SIG-M5 (cell line): Measurements from ENCODE around the gene TULP4.
"Not testable (repeated sequence)": the region's sequence is repeated elsewhere in the genome, so short reads cannot be mapped to it uniquely, and the experiment has no call there.

Source experiments
- DNase-seq: peaks from one replicate; lab custom pipeline; 2025; lab: John Stamatoyannopoulos, UW

TULP4 gene

DNA sequence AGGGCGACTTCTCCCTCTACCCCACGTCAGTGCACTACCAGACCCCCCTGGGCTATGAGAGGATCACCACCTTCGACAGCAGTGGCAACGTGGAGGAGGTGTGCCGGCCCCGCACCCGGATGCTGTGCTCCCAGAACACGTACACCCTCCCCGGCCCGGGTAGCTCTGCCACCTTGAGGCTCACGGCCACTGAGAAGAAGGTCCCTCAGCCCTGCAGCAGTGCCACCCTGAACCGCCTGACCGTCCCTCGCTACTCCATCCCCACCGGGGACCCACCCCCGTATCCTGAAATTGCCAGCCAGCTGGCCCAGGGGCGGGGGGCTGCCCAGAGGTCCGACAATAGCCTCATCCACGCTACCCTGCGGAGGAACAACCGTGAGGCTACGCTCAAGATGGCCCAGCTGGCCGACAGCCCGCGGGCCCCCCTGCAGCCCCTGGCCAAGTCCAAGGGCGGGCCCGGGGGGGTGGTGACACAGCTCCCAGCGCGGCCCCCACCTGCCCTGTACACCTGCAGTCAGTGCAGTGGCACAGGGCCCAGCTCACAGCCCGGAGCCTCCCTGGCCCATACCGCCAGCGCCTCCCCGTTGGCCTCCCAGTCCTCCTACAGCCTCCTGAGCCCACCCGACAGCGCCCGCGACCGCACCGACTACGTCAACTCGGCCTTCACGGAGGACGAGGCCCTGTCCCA, 190.1 kb downstream of the TULP4 start:
- DNase-seq, result no peak

DNA sequence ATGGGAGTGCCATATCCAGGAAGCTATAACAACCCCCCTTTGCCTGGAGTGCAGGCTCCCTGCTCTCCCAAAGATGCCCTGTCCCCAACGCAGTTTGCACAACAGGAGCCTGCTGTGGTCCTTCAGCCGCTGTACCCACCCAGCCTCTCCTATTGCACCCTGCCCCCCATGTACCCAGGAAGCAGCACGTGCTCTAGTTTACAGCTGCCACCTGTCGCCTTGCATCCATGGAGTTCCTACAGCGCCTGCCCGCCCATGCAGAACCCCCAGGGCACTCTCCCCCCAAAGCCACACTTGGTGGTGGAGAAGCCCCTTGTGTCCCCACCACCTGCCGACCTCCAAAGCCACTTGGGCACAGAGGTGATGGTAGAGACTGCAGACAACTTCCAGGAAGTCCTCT, 191.0 kb downstream of the TULP4 start:
- DNase-seq, result no peak

- no peak for DNase-seq
Measured at GRCh38 chr6:158503846-158504245, 191.6 kb downstream of the TULP4 start.

DNA sequence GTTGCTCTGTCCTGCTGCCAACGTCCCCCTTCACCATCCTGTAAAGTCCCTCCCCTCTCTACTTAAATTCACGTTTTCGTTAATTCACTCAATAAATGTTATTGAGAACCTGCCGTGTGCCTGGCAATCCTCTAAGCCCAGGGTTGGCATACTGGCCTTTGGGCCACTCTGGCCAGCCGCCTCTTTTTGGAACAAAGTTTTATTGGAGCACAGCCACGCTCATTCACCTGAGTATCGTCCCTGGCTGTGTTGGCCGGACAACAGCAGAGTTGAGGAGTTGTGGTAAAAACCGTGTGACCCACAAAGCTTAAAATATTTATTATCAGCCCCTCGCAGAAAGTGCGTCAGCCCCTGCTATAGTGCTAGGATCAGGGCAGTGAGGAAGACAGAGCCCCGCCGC, 192.9 kb downstream of the TULP4 start:
- DNase-seq, result no peak

- no peak for DNase-seq
Measured at GRCh38 chr6:158506601-158507000, 194.3 kb downstream of the TULP4 start.

DNA sequence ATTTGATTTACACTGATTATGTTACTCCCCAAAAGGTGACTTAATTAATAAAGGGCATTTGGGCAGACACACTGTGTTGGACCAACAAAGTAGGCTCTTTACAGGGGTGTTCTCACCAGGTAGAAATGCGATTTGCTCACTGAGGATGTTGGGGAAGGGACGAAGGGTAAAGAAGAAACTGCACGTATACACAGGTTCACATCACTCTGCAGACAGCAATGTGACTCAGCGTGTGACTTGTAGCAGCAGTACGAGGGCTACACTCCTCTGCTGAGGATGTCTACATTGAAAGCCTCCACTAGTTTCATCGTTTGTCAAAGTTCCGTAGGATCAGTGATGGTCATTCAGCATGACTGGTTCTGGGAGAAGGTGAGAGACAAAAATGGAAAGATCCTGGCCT, 194.9 kb downstream of the TULP4 start:
- no peak for DNase-seq

DNA sequence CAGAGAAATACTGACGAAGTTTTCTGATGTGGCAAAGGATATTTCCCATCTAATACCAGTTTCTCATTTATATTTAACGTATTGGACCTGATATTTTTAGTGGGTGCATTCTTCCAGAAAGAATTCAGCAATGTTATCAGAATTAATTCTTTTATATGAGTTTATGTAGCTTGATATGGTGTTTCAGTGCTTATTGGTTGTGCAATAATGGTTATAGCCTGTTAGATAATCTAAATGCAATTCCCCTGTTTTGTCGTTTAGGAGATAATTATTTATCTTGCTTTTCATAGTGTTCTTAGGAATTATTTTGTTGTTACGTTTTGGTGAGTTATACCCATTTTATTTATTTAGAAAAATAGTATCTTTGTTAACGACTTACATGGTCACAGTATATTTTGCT, 196.2 kb downstream of the TULP4 start:
- no peak for DNase-seq

- DNase-seq, result no peak
Measured at GRCh38 chr6:158509465-158509864, 197.2 kb downstream of the TULP4 start.

DNA sequence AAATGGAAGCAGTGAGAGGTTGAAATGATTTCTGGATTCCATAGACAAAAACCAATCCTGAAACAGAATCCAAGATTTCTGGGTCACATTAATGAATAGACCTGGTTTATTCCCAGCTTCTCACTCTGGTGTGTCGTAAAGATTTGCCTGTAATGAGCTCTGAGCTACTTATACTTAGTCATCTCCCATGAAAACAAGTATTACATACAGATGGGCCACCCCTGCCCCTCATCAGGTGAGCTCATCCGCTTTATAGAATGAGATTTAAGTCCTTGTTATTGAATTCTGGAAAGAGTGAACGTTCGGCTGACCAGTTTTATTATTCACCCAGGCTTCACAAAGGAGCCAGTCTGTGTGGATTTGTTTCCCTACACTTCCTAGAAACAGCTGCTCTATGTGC, 200.5 kb downstream of the TULP4 start:
- no peak for DNase-seq

DNA sequence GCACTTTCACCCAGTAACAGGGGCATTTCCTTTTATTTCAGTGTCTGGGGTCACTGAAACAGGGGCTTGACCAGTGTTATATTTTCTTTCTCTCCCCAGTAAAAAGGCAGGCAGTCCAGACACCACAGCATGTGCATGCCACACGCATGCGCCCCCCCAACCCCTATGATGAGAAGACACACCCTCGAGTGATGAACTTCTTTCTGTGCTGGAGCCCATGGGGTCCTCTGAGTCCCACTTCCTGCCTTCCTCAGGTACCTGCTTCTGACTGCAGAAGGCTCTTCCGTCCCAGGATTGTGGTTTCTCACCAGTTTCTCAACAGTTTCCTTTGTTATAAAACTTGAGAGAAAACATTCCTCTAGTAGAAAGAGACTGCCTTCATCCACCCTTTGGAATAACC, 201.9 kb downstream of the TULP4 start:
- DNase-seq, result no peak

DNA sequence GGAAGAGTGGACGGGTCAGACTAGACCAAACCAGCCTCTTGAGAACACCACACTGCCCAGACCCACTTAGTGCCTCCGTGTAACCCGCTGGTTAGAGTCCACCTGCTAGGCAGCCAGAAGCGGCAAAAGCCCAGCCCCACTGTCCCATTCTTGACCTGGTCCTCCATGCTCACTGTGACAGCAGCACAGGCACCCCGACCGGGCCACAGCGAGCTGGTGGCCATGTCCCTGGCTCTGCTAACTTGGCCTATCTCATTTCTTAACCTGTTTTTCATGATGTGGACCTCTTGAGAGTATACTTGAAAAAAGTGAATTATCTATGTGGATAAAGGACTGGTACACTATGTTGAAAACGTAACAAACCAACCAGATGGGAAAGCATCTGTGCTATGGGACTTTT, 202.7 kb downstream of the TULP4 start:
- no peak for DNase-seq

DNA sequence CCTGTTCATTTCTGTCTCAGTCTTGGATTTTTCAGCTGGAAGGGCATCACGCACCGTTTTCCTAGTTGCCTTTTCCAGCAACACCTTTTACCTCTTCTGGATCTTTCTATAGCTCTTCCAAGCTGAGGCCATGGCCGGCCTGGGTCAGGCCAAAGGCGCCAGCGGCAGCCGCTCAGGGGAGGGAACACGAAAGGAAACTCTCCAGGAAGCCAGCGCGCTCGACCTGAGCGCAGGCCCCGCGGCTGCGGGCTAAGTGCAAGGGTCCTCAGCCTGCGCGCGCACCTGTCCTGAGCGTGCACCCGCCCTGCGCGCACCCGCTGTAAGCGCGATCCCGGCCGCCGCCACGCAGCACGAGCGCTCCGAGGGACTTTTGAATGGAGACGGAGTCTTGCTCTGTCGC, 203.8 kb downstream of the TULP4 start:
- no peak for DNase-seq

GRCh38 chr6:158517038-158517437, 204.8 kb downstream of the TULP4 start:
- DNase-seq, result no peak

- no peak for DNase-seq
Measured at GRCh38 chr6:158517581-158517980, 205.3 kb downstream of the TULP4 start.

- no peak for DNase-seq
Measured at GRCh38 chr6:158518191-158519127, 206.2 kb downstream of the TULP4 start.

- no peak for DNase-seq
Measured at GRCh38 chr6:158519300-158519699, 207.0 kb downstream of the TULP4 start.

DNA sequence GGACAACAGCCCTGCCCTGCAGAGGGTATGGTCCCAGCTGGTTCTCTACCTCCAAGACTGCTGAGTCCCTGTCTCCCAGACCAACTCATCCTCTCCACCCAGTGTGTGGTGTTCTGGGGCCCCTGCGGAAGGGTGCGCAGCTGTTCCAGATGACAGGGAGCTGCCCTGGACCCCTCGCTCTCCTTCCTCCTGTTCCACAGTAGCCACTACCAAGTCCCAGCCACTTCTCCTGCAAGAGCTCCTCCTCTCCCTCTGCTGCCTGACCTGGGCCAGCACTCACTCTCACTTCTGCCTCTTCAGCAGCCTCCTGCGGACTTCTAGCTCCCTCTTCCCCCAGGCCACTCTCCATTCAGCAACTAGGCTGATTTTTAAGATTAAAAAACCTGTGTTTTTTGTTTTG, 207.5 kb downstream of the TULP4 start:
- no peak for DNase-seq

- DNase-seq, result not testable (repeated sequence)
Measured at GRCh38 chr6:158520975-158521374, 208.7 kb downstream of the TULP4 start.

DNA sequence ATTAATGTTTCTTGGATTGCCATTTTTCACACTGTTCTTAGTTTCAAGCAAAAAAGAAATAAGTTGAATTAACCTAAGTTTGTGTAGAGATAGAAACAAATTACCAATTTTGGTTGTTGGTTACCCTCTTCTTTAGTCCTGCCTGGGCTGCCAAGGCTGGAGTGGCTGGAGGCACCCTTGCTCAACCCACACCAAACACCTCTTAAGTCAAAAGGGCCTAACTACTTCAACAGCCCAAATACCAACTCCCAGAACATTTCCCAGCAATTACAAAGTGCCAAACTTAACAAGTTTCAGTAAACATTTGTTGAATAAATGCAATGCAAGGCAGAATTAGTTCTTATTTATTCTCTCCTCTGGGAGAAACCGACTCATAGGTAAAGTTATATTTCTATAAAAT, 209.5 kb downstream of the TULP4 start:
- no peak for DNase-seq

DNA sequence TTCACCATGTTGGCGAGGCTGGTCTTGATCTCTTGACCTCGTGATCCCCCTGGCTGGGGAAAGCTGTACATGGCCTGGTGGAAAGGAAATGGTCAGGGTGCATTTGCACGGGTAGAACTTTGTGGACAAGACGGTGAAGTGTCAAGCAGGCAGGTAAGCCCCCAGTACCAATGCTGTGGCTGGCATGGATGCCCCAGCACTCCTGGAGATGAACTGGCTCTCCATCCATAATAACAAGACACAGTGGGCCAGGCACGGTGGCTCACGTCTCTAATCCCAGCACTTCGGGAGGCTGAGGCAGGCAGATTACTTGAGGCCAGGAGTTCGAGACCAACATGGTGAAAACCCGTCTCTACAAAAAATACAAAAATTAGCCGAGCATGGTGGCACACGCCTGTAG, 210.4 kb downstream of the TULP4 start:
- DNase-seq, result no peak

DNA sequence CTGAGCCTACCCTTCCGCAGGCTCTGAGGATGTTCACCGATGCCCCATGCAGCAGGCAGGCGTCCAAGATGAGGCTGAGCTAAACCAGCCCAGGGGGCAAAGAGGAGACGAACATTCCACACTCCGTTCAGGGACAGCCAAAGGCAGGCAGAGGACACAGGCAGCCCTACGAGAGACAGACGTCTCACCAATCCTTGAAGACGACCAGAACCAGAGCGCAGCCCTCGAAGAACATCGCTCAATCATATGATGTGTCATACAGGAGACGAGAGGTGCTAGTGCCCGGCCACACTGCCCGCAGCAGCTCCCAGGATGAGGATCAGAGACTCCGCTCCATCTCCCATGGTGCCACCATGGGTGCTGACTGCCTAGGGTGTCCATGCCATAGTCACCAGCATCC, 212.0 kb downstream of the TULP4 start:
- no peak for DNase-seq

- not testable (repeated sequence) for DNase-seq
Measured at GRCh38 chr6:158527858-158528257, 215.6 kb downstream of the TULP4 start.

- no peak for DNase-seq
Measured at GRCh38 chr6:158528826-158529225, 216.6 kb downstream of the TULP4 start.
